Calu3 (cell line): Measurements from ENCODE around the gene CPEB3. TPM values are rescaled to one million over a fixed set of nuclear protein-coding genes. Genes with fewer than 3 reads are reported as not detected.

Experiments used
- BruUV-seq: library from RNA; stranded (reverse); fragments of 400-500 nt; replicated peaks from 2 replicates; lab custom pipeline; 2021; lab: Mats Ljungman, UMichigan
- CTCF ChIA-PET: fragments of 300-600 bp; sonication (Branson Sonifier 250); formaldehyde crosslinking; loops from one replicate; lab custom pipeline; 2022; ENCODE audit warnings: antibody characterized with exemption; lab: Charles Lee
- DNase-seq: peaks from one replicate; pipeline ENCODE4 v3.0.0; 2022
- H3K27ac Mint-ChIP-seq: one replicate; pipeline ENCODE4 v1.8.0; 2022; ENCODE audit warnings: mixed read lengths; ENCODE audit not compliant: unreplicated experiment
- H3K27me3 Mint-ChIP-seq: one replicate; pipeline ENCODE4 v1.8.0; 2022; ENCODE audit warnings: mixed read lengths; ENCODE audit not compliant: unreplicated experiment
- H3K36me3 Mint-ChIP-seq: one replicate; pipeline ENCODE4 v1.8.0; 2022; ENCODE audit warnings: mild to moderate bottlenecking, moderate library complexity, mixed read lengths; ENCODE audit not compliant: insufficient read depth, unreplicated experiment
- H3K4me1 Mint-ChIP-seq: one replicate; pipeline ENCODE4 v1.8.0; 2022; ENCODE audit warnings: mild to moderate bottlenecking, low read depth, mixed read lengths; ENCODE audit not compliant: unreplicated experiment
- H3K4me3 Mint-ChIP-seq: one replicate; pipeline ENCODE4 v1.8.0; 2022; ENCODE audit warnings: mild to moderate bottlenecking, low read depth, moderate library complexity, mixed read lengths; ENCODE audit not compliant: unreplicated experiment
- H3K9me3 Mint-ChIP-seq: one replicate; pipeline ENCODE4 v1.8.0; 2022; ENCODE audit warnings: low read depth, mixed read lengths; ENCODE audit not compliant: unreplicated experiment
- CTCF ChIP-seq: fragments of 200-600 bp; IDR thresholded peaks from one replicate; pipeline ENCODE4 v1.8.0; 2022; ENCODE audit warnings: antibody characterized with exemption; ENCODE audit not compliant: unreplicated experiment
- intact Hi-C: fragments of 100-400 bp; cut with micrococcal nuclease; formaldehyde crosslinking; loops from one replicate; pipeline ENCODE4 v1.10.0; 2022; ENCODE audit not compliant: unreplicated experiment
- total RNA-seq: library from RNA; stranded (reverse); gene quantifications from 2 replicates; pipeline ENCODE4 v1.2.3, GENCODE V29; 2022

CPEB3 gene
- total RNA-seq, 1 experiment from 2014 or later, result 2.8 TPM

GRCh38 chr10:92091965-92092364 is 198.9 kb downstream of the CPEB3 start:
- DNase-seq, result no peak
- peaks cover 7% of the 10 kb centered on the region for H3K4me1 Mint-ChIP-seq
- no peaks in the 10 kb centered on the region for H3K36me3 Mint-ChIP-seq
- H3K4me3 Mint-ChIP-seq, result no peak overlapping the region
- TF ChIP-seq CTCF, result no peak
- no peak overlapping the region for H3K27ac Mint-ChIP-seq
- CTCF ChIA-PET, result no interaction called here
- H3K27me3 Mint-ChIP-seq, result no peaks in the 10 kb centered on the region
- no TSS peak for BruUV-seq
- H3K9me3 Mint-ChIP-seq, result no peaks in the 10 kb centered on the region
- intact Hi-C loops, result no loop called here

GRCh38 chr10:92087750-92088395 is 203.0 kb downstream of the CPEB3 start:
- Mint-ChIP-seq H3K36me3 (no peaks in the 10 kb centered on the region), H3K9me3 (no peaks in the 10 kb centered on the region), H3K4me3 (no peak overlapping the region), H3K4me1 (no peaks in the 10 kb centered on the region), H3K27me3 (no peaks in the 10 kb centered on the region), H3K27ac (no peak overlapping the region)
- peak; percentile 48 for TF ChIP-seq CTCF
- DNase-seq, result peak; percentile 71
- no TSS peak for BruUV-seq
- CTCF ChIA-PET, result interaction anchor here (0.6 to 1.4 kb wide), 12 partner anchors 15 to 349 kb away, joined by 3 to 25 read pairs (median 4); partner anchors contain the start of genes CPEB3 and MARCHF5
- intact Hi-C loops, result loop anchor here (1.0 to 5.0 kb wide), 3 partner anchors 154 to 347 kb away; no protein-coding TSS in a partner anchor

GRCh38 chr10:92082583-92083280 is 208.1 kb downstream of the CPEB3 start:
- H3K4me3 Mint-ChIP-seq, result no peak overlapping the region
- H3K4me1 Mint-ChIP-seq, result no peaks in the 10 kb centered on the region
- CTCF ChIA-PET, result no interaction called here
- intact Hi-C loops, result no loop called here
- H3K36me3 Mint-ChIP-seq, result peaks cover 4% of the 10 kb centered on the region
- H3K27ac Mint-ChIP-seq, result no peak overlapping the region
- H3K9me3 Mint-ChIP-seq, result no peaks in the 10 kb centered on the region
- no peaks in the 10 kb centered on the region for H3K27me3 Mint-ChIP-seq
- no peak for TF ChIP-seq CTCF
- no TSS peak for BruUV-seq
- DNase-seq, result no peak

GRCh38 chr10:92081641-92082040 is 209.2 kb downstream of the CPEB3 start:
- intact Hi-C loops, result no loop called here
- CTCF ChIA-PET, result no interaction called here

More at GRCh38 chr10:92081641-92082040, 209.2 kb downstream of the CPEB3 start:
- Mint-ChIP-seq H3K27ac (no peak overlapping the region), H3K27me3 (no peaks in the 10 kb centered on the region), H3K4me1 (no peaks in the 10 kb centered on the region), H3K36me3 (peaks cover 4% of the 10 kb centered on the region), H3K9me3 (no peaks in the 10 kb centered on the region), H3K4me3 (no peak overlapping the region)
- no peak for TF ChIP-seq CTCF
- no TSS peak for BruUV-seq
- DNase-seq, result no peak
